IPS-NIHi11 (cell line): ENCODE results near the gene ROBO1.

Experiments
- DNase-seq: peaks from one replicate; pipeline ENCODE4 v3.0.0; 2012; ENCODE audit warnings: mixed read lengths, low spot score

Gene ROBO1

DNA sequence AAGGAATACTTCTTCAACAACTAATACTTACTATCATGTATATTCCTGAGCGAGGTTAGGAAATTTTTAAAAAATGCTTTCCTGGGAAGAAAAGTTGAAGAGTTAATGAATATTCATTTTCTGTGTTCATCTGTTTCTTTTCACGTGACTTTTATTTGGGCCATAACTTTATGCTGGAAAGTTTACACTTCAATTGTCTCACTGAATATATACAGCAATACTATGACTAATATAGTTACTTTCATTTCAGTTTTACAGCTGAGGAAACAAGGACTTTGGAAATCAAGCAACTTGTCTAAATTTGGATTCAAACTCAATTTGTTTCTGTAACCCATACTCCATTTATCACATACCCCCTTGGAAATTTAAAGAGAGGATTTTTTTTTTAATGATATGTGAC lies 894.2 kb downstream of the ROBO1 start:
- no peak for DNase-seq

DNA sequence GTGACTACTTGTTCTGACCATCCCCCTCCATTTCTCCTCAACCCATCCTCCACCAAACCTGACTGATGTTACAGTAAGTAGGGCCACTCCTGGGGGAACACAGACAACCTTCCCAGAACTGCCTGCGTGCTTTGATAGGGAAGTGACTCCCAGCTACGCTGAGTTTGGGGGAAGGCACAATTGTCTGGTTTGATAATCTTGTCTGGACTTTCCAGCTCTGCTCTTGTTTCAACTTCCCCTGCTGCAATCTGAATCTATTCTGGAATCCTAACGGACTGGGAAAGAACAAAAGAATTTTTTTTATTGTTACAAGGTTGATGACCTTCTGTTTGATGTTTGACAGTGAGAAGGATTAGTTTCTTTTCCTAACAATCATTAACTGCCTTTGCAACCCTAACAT lies 895.6 kb downstream of the ROBO1 start:
- DNase-seq = no peak

DNA sequence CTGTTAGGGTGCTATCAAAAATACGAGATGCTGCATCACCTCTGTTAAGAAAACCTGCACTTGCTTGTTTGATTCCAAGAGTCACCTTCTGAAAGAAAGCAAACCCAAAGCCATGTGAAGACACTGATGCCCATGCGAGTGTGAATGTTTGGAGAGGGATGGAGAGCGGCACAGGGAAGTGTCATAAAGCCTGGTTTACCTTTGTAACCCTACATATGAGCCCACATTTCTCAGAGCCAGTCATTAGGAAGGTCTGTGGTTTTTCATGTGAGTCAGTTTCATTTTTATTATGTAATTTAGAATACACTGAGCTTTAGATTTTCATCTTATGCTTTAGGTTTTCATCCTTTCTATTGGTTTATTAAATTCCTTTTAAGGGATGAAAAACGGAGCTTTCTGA lies 896.8 kb downstream of the ROBO1 start:
- DNase-seq = no peak

DNA sequence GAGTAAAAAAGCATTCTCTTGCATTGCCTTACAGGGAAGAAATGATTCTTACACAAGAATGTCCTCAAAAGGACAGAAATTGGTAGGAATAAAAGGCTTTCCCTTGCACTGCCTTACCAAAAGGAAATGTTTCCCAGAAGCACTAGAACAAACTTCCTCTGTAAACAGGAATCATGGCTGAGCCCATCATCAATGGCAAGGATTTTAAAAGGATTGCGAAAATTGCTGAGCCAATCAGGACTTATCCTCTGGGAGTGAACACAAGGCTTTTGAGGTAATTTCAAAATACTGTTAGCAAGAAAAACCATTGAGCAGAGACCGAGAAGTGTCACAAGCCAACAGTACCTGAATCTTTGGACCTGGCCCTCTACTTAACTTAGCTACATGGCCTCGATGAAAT lies 897.3 kb downstream of the ROBO1 start:
- DNase-seq = no peak

DNA sequence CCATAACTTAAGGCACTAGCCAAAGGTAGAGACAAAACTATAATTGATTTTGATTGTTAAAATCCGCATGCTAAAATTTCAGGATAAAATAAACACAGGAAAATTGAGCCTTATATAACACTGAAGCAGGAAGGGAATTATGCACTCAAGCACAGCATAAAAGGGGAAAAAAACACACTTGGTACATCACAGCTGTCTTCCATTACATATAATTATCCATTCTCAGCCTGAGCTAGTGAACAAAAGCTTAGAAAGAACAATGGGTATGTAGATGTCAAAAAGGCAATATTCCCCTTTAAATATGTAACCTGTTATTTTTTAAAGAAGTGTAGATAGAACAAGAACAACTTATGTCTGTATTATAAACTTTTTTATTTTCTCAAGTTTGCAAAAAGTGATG lies 899.2 kb downstream of the ROBO1 start:
- no peak for DNase-seq

DNA sequence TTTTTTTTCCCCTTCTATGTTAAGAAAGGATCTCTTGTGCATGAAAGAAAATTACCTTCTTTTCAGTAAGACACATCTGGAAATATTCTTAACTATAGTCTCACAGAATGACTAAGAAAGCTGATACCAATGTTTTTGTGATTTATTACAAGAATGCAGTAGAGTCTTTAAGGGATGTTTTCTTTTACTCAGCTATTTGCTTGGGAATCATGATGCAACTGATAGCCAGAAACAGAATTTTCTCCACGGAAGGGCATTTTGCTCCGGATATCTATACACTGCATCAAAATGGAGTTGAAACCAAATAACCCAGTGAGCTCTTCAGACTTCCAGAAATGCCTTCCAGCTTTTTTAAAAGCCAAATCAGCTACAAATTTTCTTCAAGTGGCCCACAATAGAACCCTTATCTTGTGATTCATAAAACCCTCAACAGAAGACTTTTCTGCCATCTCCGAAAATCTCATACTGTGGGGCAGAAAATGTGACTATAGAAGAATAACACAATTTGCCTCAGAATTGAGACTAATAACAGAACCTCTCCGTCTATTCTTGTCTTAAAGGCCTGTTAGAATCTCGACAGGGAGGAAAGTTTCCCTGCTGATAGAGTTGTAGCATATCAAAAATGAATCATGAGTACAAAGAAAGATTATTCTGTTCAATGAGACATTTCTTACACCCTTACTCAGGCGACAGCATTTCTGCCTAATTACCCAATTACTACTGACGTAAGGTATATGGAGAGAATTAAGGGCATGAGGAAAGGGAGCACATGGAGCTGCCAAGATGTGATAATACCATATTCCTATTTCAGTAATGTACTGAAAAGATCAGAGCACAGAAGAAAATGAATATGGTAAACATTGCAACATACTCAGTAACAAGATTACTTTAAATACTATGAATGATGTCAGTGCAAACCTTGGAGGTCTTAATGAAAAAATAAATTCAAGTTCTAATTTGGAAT lies 900.1 kb downstream of the ROBO1 start:
- no peak for DNase-seq

- no peak for DNase-seq
These were observed 904.2 kb downstream of the ROBO1 start for GRCh38 chr3:78863306-78864203.

- no peak for DNase-seq
These were observed 906.6 kb downstream of the ROBO1 start for GRCh38 chr3:78861156-78861555.

GRCh38 chr3:78860567-78860966 lies 907.2 kb downstream of the ROBO1 start:
- DNase-seq = no peak

- DNase-seq = no peak
These were observed 908.9 kb downstream of the ROBO1 start for GRCh38 chr3:78858910-78859309.

DNA sequence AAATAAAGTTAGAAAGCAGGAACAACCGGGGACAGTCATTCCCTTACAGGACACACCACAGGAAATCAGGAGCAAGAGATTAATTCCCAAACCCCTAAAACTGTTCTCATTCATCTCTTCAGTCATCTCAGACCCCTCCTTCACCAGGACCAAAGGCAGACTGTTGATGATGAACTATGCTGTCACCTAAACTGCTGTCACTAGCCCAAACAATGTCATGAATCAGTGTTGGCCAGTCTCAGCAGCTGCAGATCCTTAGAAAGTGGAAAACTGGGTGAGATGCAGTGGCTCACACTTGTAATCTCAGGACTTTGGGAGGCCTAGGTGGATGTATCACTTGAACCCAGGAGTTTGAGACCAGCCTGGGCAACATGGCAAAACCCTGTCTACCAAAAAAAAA lies 909.6 kb downstream of the ROBO1 start:
- DNase-seq = no peak

DNA sequence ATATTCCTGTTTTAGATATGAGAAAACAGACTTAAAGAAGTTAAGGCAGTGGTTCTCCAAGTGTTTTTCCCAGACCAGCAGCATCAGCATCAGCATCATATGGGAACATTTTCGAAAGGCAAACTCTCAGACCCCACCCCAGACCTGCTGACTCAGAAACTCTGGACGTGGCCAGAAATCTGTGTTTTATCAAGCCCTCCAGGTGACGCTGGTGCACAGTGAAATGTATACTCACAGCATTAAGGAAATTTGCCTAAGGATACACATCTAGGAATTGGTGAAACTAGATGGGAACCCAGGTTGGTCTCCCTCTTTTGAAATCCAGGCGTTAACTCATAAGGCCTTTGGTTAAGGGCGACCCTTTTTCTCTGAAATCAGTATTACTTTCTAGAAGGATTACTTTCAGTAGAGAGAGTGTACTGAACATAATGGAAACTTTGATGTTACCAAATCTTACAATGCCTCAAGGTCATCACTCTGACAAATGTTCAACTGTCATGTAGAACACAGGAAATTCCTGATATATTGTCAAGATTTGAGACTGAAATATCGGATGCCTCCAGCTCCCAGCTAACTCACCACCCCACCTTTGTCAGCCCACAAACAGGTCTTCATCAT lies 910.2 kb downstream of the ROBO1 start:
- no peak for DNase-seq

DNA sequence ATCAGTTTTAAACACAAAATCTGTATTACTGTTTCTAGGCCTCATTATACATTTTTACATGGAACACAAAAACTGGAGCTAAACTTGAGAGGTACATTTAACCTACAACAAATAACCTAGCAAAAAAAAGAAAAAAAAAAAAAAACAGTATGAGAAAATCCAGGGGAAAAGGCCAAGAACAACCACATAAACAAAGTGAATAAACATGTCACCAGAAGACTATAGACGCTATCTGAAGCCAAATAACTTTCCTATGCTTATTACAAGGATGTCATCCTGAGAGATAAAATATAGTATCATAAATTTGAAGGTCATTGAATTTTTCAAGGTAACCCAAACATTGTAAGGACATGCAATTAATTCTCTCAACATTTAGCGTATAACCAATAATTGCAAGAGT lies 911.6 kb downstream of the ROBO1 start:
- DNase-seq = no peak

DNA sequence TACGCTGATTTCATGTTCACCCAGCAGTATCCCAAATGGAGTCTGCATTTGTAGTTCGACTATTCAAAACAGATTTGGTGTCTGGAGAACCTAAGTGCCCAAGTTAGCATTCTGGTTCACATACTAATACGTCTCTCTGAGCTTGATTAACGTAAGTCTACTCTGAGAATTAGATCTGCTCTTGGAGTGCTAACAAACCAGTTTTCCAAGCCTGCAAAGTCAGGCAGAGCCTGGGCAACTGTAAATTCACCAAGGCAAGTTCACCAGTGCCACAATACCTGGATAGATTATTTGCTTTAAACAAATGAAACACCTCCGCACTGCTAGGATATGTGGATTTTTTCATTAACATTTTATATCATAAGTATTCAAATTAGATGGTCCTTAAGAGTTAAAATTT lies 912.6 kb downstream of the ROBO1 start:
- DNase-seq = no peak

DNA sequence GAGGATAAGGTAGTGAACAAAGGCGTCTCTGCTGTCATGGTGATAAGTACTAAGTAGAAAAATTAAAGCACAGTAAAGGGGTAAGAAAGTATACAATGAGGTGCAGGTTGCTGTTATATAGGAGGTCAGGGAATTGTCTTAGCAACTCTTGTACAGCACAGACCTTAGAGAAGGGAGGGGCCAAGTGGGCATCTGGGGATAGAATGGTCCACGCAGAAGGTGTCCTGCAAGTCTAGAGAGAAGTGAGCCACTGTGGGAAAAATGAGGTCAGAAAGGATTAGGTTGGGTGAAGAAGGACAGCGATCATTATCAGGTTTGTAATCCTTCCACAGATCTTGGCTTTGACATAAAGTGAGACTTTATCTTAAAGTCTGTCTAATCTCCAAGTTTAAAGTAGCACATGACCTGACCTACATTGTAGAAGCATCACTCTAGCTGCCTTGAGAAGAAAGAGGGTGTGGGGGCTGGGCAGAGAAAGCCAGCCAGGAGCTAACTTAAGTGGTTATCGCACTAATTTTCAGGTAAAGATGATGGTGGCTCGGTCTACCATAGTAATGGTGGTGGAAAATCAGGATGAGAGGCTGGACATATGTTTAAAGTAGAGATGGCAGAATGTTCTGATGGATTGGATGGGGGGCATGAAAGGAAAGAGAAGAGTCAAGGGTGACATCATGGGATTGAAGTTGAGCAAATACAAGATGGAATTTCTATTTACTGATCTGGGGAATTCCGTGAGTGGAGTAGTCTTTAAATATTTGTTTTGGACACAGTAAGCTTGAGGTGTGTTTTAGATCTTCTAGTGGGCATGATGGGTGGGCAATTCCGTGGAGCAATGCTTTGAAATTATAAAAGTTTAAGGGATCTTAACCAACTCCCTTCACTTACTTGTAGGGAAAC lies 919.2 kb downstream of the ROBO1 start:
- no peak for DNase-seq

- DNase-seq = no peak
These were observed 920.2 kb downstream of the ROBO1 start for GRCh38 chr3:78847603-78848002.

DNA sequence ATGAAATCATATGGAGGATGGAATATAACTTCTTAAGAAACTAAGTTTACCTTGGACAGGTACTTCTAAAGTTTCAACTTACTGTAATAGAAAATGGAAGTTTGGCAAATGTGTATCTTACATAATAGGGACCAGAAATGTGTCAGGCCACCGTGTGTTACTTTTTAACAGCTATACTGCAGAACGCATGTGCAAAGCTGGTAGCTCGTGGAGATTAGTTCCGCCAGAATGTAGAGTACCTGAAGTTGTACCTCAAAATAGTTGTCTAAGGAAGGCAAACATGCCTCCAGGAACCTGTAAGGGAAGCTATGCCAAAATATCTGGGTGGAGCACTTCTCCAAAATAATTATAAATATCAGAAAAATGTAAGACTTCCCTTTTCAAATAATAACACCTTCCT lies 920.6 kb downstream of the ROBO1 start:
- DNase-seq = no peak

GRCh38 chr3:78846718-78847117 lies 921.1 kb downstream of the ROBO1 start:
- no peak for DNase-seq

GRCh38 chr3:78845605-78846004 lies 922.2 kb downstream of the ROBO1 start:
- no peak for DNase-seq

DNA sequence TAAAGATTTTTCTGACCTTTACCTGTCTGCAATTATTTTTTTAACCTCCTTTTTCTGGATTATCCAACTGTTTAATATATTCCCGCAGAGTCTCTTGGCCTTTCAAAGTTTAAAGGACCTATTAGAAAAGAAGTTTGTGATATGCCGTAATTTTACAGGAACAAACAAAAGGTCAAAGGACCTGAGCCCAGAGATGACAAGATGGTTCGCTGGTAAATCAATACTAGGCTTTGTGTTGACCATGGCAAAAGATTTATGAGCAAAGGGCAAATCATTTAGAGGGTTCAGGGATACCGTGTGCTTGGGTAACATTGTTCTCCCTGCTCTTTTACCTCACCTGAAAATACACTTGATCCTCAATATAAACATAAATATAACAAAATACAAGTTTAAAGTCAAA lies 923.5 kb downstream of the ROBO1 start:
- no peak for DNase-seq

DNA sequence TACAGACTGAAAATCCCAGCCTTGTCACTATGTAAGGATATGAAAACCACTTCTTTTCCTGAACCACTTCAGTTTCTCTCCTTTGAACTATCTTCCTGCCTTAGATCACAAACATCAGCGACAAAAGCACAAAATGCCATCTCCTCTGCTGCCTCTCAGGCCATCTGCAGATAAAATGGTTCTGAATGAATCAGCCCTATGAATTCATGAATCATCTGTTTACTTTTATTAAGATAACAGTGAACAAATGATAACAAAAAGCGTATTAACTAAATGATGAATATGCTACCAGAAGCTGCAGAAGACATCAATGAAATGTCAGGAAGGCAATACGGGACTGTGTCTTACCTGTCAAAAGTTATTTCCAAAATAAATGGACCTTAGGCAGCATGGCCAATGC lies 928.1 kb downstream of the ROBO1 start:
- DNase-seq = no peak

DNA sequence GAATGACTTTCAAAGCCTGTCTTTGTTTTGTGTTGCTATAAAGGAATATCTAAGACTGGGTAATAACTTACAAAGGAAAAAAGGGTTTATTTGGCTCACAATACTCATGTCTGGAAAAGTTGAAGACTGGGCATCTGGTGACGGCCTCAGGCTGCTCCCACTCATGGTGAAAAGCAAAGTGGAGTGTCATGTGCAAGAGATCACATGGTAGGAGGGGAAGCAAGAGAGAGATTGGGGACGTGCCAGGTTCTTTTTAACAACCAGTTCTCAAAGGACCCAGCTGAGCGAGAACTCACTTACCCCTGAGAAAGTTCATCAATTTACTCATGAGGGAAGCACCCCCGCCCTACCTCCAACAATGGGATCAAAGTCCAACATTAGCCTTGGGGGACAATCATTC lies 929.4 kb downstream of the ROBO1 start:
- no peak for DNase-seq
